Body of pancreas (tissue), 4 donors: ENCODE data around the gene LMTK2. TPM values are rescaled to one million over a fixed set of nuclear protein-coding genes. Genes with fewer than 3 reads are reported as not detected.

Experiments
- ATAC-seq: fragments of 150-250 bp; one replicate; pipeline ENCODE4 v1.9.1; 2016
- DNase-seq, 4 donors: peaks; one replicate each; pipeline ENCODE4 v3.0.0-alpha.2; 2019
- H3K27ac ChIP-seq, 4 donors: fragments of 200-600 bp; sonication (generic); 1 replicate in 3 of 4; 2 replicates in 1 of 4; pipeline versions ENCODE4 v1.5.1 to v1.6.1; 2016 to 2019; ENCODE audit warnings: mild to moderate bottlenecking in 1 of 4, mixed read lengths in 1 of 4, moderate library complexity in 1 of 4
- H3K27me3 ChIP-seq, 2 donors: fragments of 200-600 bp; sonication (generic); one replicate each; pipeline ENCODE4 v1.6.0; 2016; ENCODE audit warnings: mild to moderate bottlenecking in 1 of 2
- H3K36me3 ChIP-seq, 2 donors: fragments of 200-600 bp; sonication (generic); replicated peaks in 1 of 2; 2 replicates each; pipeline ENCODE4 v1.5.1; 2016; ENCODE audit warnings: low read depth in 2 of 2; ENCODE audit not compliant: insufficient read depth in 1 of 2
- H3K4me1 ChIP-seq: fragments of 200-600 bp; sonication (generic); one replicate; pipeline ENCODE4 v1.6.0; 2016
- H3K4me3 ChIP-seq, 2 donors: fragments of 200-600 bp; sonication (generic); 1 replicate in 1 of 2; 2 replicates in 1 of 2; pipeline ENCODE4 v1.5.1; 2016 to 2019
- H3K9me3 ChIP-seq, 3 donors: fragments of 200-600 bp; sonication (generic); 1 replicate in 2 of 3; 2 replicates in 1 of 3; pipeline ENCODE4 v1.5.1; 2016
- POLR2A ChIP-seq, 3 donors: fragments of 450-650 bp; IDR thresholded peaks; one replicate each; pipeline ENCODE4 v1.6.1; 2016; ENCODE audit warnings: antibody characterized with exemption in 3 of 3, mild to moderate bottlenecking in 2 of 3
- WGBS, 2 donors: methylation state at CpG; one replicate each; pipeline ENCODE4 v1.1.5; 2017; 5-methylcytosine and 5-hydroxymethylcytosine counted together
- intact Hi-C: fragments of 100-400 bp; cut with DNase I; formaldehyde crosslinking; loops from one replicate; pipeline ENCODE4 v1.15.1; 2023
- total RNA-seq, 2 donors: library from RNA; depleted of rRNA; stranded (reverse); fragments of >200 nt; gene quantifications; one replicate each; pipeline ENCODE4 v1.1.0, GENCODE V29; 2016
- TF ChIP-seq, protein P1 (sequence below), 7 experiments: fragments of 450-650 bp in 4 of 7; fragments of 200-600 bp in 3 of 7; sonication (generic) in 3 of 7; IDR thresholded peaks; one replicate each; pipeline ENCODE4 v1.5.1; 2016 to 2019; ENCODE audit warnings: antibody characterized with exemption in 7 of 7

The LMTK2 gene
- total RNA-seq, 2 donors from 2014 or later, result 19.7 to 23.1 TPM

- WGBS, 2 donors, result 85% methylated on average over 4 of the region's 4 CpGs
Observed at GRCh38 chr7:98137134-98137825, 30.6 kb downstream of the LMTK2 start.

DNA sequence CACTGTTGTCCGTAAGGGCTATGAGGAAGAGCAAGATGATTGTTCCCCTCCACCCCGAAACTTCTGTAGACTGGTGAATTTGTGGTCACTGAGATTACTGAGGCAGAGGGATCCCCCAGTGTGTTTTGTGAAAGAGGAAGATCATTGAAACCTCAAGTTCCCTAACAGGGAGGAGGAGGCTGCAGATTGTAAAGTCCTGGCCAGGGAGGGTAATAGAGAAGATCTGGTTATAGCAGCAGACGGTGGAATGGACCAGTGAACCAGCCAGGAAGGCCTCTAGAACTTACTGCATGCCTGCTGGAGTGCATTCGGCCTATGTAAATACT, 31.1 kb downstream of the LMTK2 start:
- Histone ChIP-seq H3K36me3 (peaks cover 4 to 14% of the 10 kb centered on the region in 2 donors), H3K4me3 (no peak overlapping the region), H3K9me3 (no peaks in the 10 kb centered on the region), H3K27ac (no peak overlapping the region), H3K27me3 (no peaks in the 10 kb centered on the region), H3K4me1 (peaks cover 28% of the 10 kb centered on the region)
- peak in 1 of 4 donors; percentile 34 for DNase-seq
- no peak for ATAC-seq
- 75 to 90% methylated on average over 4 of the region's 4 CpGs for WGBS, 2 donors
- intact Hi-C loops, result no loop called here
- TF ChIP-seq, protein P1, sequence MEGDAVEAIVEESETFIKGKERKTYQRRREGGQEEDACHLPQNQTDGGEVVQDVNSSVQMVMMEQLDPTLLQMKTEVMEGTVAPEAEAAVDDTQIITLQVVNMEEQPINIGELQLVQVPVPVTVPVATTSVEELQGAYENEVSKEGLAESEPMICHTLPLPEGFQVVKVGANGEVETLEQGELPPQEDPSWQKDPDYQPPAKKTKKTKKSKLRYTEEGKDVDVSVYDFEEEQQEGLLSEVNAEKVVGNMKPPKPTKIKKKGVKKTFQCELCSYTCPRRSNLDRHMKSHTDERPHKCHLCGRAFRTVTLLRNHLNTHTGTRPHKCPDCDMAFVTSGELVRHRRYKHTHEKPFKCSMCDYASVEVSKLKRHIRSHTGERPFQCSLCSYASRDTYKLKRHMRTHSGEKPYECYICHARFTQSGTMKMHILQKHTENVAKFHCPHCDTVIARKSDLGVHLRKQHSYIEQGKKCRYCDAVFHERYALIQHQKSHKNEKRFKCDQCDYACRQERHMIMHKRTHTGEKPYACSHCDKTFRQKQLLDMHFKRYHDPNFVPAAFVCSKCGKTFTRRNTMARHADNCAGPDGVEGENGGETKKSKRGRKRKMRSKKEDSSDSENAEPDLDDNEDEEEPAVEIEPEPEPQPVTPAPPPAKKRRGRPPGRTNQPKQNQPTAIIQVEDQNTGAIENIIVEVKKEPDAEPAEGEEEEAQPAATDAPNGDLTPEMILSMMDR (IDR thresholded peaks at IDR 0.05), result no peak
- no peak for TF ChIP-seq POLR2A (IDR thresholded peaks at IDR 0.05)

More at GRCh38 chr7:98137134-98137825, 30.6 kb downstream of the LMTK2 start:
- Histone ChIP-seq H3K4me3 (no peak overlapping the region), H3K36me3 (peaks cover 0 to 10% of the 10 kb centered on the region in 2 donors), H3K27ac (no peak overlapping the region), H3K4me1 (peaks cover 31% of the 10 kb centered on the region), H3K9me3 (no peaks in the 10 kb centered on the region), H3K27me3 (no peaks in the 10 kb centered on the region)
- ATAC-seq (no peak), DNase-seq (no peak)
- no peak for TF ChIP-seq POLR2A (IDR thresholded peaks at IDR 0.05)
- TF ChIP-seq, protein P1 (IDR thresholded peaks at IDR 0.05), result no peak
- intact Hi-C loops, result no loop called here

- Histone ChIP-seq H3K9me3 (no peaks in the 10 kb centered on the region), H3K36me3 (peaks cover 5 to 16% of the 10 kb centered on the region in 2 donors), H3K27ac (no peak overlapping the region), H3K27me3 (no peaks in the 10 kb centered on the region), H3K4me3 (no peak overlapping the region), H3K4me1 (peaks cover 20% of the 10 kb centered on the region)
- no peak for TF ChIP-seq POLR2A (IDR thresholded peaks at IDR 0.05)
- TF ChIP-seq, protein P1 (IDR thresholded peaks at IDR 0.05), result no peak
- DNase-seq, result no peak
- intact Hi-C loops, result no loop called here
- no peak for ATAC-seq
- WGBS, 2 donors, result 91 to 97% methylated on average over 6 of the region's 6 CpGs
Observed at GRCh38 chr7:98138672-98139071, 32.0 kb downstream of the LMTK2 start.

- intact Hi-C loops, result no loop called here
- WGBS, 2 donors, result 79 to 94% methylated on average over 2 of the region's 2 CpGs
- no peak for ATAC-seq
- Histone ChIP-seq H3K27ac (no peak overlapping the region), H3K27me3 (no peaks in the 10 kb centered on the region), H3K36me3 (peaks cover 5 to 16% of the 10 kb centered on the region in 2 donors), H3K4me1 (no peaks in the 10 kb centered on the region), H3K9me3 (no peaks in the 10 kb centered on the region), H3K4me3 (no peak overlapping the region)
- DNase-seq, result no peak
- TF ChIP-seq, protein P1 (IDR thresholded peaks at IDR 0.05), result no peak
- TF ChIP-seq POLR2A (IDR thresholded peaks at IDR 0.05), result no peak
Observed at GRCh38 chr7:98142658-98143057, 36.0 kb downstream of the LMTK2 start.

- H3K27me3 ChIP-seq, result no peaks in the 10 kb centered on the region
- ATAC-seq (no peak), DNase-seq (no peak)
- no peak overlapping the region for H3K4me3 ChIP-seq
- no peaks in the 10 kb centered on the region for H3K4me1 ChIP-seq
- H3K9me3 ChIP-seq, result no peaks in the 10 kb centered on the region
- TF ChIP-seq, protein P1 (IDR thresholded peaks at IDR 0.05), result no peak
- TF ChIP-seq POLR2A (IDR thresholded peaks at IDR 0.05), result no peak
- intact Hi-C loops, result no loop called here
- H3K36me3 ChIP-seq, result peaks cover 6 to 8% of the 10 kb centered on the region in 2 donors
- 74 to 89% methylated on average over 5 of the region's 5 CpGs for WGBS, 2 donors
- no peak overlapping the region for H3K27ac ChIP-seq
Observed at GRCh38 chr7:98148607-98149006, 41.9 kb downstream of the LMTK2 start.
